Right cardiac atrium (tissue), 5 donors: Measurements from ENCODE around the gene FNIP1. TPM values are rescaled to one million over a fixed set of nuclear protein-coding genes. Genes with fewer than 3 reads are reported as not detected.
"Not testable (repeated sequence)": the region's sequence is repeated elsewhere in the genome, so short reads cannot be mapped to it uniquely, and the experiment has no call there.

Experiments
- ATAC-seq, 2 donors: fragments of 200-7000 bp; cut with Tn5 transposase; one replicate each; pipeline versions ENCODE4 v1.8.0 to v1.9.1; 2020; ENCODE audit warnings: moderate library complexity in 2 of 2, mild to moderate bottlenecking in 1 of 2
- DNase-seq, 3 donors: peaks; one replicate each; pipeline ENCODE4 v3.0.0-alpha.2; 2020
- H3K27ac ChIP-seq: one replicate; pipeline ENCODE4 v1.5.1; 2013; ENCODE audit warnings: mild to moderate bottlenecking, low read length, control low read depth, moderate library complexity
- H3K27me3 ChIP-seq: one replicate; pipeline ENCODE4 v1.6.1; 2013; ENCODE audit not compliant: control insufficient read depth, insufficient read depth
- H3K4me1 ChIP-seq: one replicate; pipeline ENCODE4 v1.6.1; 2013; ENCODE audit warnings: low read length; ENCODE audit not compliant: control insufficient read depth, insufficient read depth
- H3K4me3 ChIP-seq: one replicate; pipeline ENCODE4 v1.5.1; 2013; ENCODE audit warnings: low read length, control low read depth
- H3K9me3 ChIP-seq: one replicate; pipeline ENCODE4 v1.6.1; 2013; ENCODE audit warnings: low read length; ENCODE audit not compliant: control insufficient read depth
- WGBS: extraction: QIAGEN DNeasy Blood & Tissue Kit; methylation state at CpG from one replicate; pipeline ENCODE4 v1.1.7; 2013; 5-methylcytosine and 5-hydroxymethylcytosine counted together
- intact Hi-C, 4 donors: fragments of 100-400 bp; cut with DNase I; formaldehyde crosslinking; loops; one replicate each; pipeline versions ENCODE4 v1.11.0 to v1.14.0; 2022 to 2023
- polyA plus RNA-seq: library from polyadenylated mRNA; stranded (reverse); fragments of 200-250 nt; gene quantifications from one replicate; pipeline ENCODE4 v1.2.3, GENCODE V29; 2013
- total RNA-seq, 4 donors: library from RNA; stranded (reverse); fragmentation: NEBNext Ultra II Directional; extraction: Animal tissue kit (Norgen Biotek cat#: 25700); gene quantifications; one replicate each; pipeline ENCODE4 v1.2.1, GENCODE V29; 2021
- donor health status: healthy with polysubstance abuse.
- donor health status: DM: no; HTN: yes; CAD: no.
- donor health status: DM: no; HTN: no; CAD: no.
- donor health status: DM: no; HTN: yes; CAD: no; lungs with severe emphysema.
- donor health status: DM: yes; HTN: yes; CAD: no.

The FNIP1 gene
- total and polyA plus RNA-seq, 5 donors, result 5.8 to 35.8 (median 29.7) TPM

DNA sequence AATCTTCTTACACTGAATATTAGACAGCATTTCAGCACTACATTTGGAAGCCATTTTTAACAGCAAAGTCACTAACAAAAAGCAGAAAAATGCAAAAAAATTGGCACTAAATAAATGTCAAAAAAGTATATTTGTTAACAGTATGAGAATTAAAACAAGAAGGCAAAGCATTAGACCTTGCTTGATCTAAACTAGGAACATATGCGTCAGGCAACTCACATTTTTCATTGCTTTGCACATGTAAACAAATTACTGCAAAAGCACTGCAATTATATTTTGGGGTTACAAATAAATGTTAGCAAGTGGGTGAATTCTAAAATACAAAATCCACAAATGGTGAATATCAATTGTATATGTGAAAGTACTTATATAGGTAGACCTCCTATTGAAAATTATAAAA lies 112.8 kb downstream of the FNIP1 start:
- DNase-seq (no peak), ATAC-seq (no peak)
- Histone ChIP-seq H3K4me3 (no peak overlapping the region), H3K9me3 (no peaks in the 10 kb centered on the region), H3K27ac (no peak overlapping the region), H3K27me3 (no peaks in the 10 kb centered on the region), H3K4me1 (no peaks in the 10 kb centered on the region)
- 89% methylated on average over 1 of the region's 1 CpG for WGBS
- intact Hi-C loops, result no loop called here

DNA sequence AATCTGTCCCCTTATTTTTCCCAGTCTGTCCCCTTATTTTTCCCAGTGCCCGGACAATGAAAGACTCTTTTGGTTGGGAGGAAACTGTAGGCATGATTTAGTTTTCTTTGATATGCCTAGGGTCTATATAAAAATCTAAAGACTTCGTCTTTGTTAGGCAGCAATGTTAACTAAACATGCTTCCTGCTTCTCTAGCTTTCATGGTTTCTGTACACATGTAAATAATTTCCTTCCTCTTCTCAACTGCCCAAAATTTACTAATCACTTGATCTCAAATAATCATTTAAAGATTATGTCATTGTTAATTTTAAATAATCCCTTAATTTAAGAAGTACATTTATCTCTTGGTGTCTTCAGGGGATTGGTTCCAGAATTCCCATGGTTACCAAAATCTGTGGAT lies 114.0 kb downstream of the FNIP1 start:
- DNase-seq, result no peak
- 85% methylated on average over 2 of the region's 2 CpGs for WGBS
- intact Hi-C loops, result no loop called here

DNA sequence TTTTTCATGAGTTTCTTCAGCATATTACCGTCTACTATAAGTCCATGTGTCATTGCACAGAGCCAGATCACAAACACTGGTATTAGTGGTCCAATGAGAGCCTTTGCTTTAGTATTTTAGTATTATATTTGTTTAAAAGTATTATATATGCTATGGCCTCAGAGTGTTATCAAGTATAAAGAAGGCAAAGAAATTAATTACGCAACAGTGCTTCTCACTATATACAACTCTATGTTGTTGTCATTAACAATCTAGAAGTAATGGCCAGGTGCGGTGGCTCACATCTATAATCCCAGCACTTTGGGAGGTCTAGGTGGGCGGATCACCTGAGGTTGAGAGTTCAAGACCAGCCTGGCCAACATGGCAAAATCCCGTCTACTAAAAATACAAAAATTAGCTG lies 114.6 kb downstream of the FNIP1 start:
- ATAC-seq (no peak), DNase-seq (no peak)
- intact Hi-C loops, result no loop called here
- Histone ChIP-seq H3K4me1 (no peaks in the 10 kb centered on the region), H3K27me3 (no peaks in the 10 kb centered on the region), H3K27ac (no peak overlapping the region), H3K9me3 (no peaks in the 10 kb centered on the region), H3K4me3 (no peak overlapping the region)
- WGBS, result 97% methylated on average over 5 of the region's 5 CpGs

More for the DNA sequence above, 114.0 kb downstream of the FNIP1 start:
- Histone ChIP-seq H3K4me1 (no peaks in the 10 kb centered on the region), H3K27ac (no peak overlapping the region), H3K9me3 (no peaks in the 10 kb centered on the region), H3K4me3 (no peak overlapping the region), H3K27me3 (no peaks in the 10 kb centered on the region)
- ATAC-seq, result no peak

DNA sequence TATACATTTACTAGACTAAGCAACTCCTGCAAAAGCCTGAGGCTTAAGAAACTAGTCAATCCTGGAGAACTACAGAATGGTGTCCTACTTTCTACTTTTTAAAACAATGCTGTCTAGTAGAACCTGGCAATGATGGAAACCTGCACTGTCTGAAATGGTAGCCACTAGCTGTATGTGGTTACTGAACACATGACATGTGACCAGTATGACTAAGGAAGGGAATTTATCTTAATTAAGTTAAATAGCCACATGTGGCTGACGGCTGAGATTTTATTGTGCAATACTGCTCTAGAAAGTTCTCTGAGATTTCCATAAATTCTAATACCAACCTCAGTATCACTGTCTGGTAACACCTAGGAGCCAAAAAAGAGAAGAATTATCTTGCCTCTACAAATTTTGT lies 116.9 kb downstream of the FNIP1 start:
- Histone ChIP-seq H3K4me1 (no peaks in the 10 kb centered on the region), H3K4me3 (no peak overlapping the region), H3K27ac (no peak overlapping the region), H3K27me3 (no peaks in the 10 kb centered on the region), H3K9me3 (no peaks in the 10 kb centered on the region)
- intact Hi-C loops, result no loop called here
- ATAC-seq (no peak), DNase-seq (no peak)
- WGBS, result 60% methylated on average over 1 of the region's 1 CpG

DNA sequence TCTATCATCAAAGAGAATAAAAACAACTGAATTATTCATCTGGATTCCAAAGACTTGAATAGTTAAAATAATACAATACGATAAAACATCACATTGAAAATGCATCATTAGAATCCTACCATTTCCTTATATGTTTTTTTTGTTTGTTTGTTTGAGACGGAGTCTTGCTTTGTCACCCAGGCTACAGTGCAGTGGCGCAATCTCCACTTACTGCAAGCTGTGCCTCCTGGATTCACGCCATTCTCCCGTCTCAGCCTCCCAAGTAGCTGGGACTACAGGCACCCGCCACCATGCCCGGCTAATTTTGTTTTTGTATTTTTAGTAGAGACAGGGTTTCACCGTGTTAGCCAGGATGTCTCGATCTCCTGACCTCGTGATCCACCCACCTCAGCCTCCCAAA lies 118.5 kb downstream of the FNIP1 start:
- DNase-seq, H3K27ac ChIP-seq, ATAC-seq, H3K27me3 ChIP-seq, H3K4me1 ChIP-seq, intact Hi-C loops, H3K9me3 ChIP-seq, H3K4me3 ChIP-seq: not testable (repeated sequence)
- WGBS, result 98% methylated on average over 8 of the region's 10 CpGs

DNA sequence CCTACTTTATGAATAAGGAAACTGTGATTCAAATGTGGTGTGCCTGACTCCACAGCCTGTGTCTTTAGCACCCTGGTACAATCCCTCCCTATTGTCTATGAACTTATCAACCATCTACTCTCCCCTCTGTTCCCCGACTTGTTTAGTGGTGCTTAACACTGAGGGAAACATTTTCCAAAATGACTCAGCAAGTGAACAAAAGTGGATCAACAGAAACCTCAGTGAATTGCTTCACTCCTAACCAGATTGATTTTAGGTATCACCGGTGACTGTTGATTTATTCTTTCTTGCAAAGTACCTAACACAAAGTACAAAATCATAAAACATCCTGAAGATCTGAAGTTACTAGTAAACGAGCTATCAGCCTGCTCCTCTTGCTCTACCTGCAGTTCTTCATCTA lies 119.7 kb downstream of the FNIP1 start:
- no peak for DNase-seq
- 84% methylated on average over 3 of the region's 3 CpGs for WGBS
- intact Hi-C loops, result no loop called here
- no peak for ATAC-seq
- Histone ChIP-seq H3K27ac (no peak overlapping the region), H3K4me3 (no peak overlapping the region), H3K4me1 (peaks cover 8% of the 10 kb centered on the region), H3K9me3 (no peaks in the 10 kb centered on the region), H3K27me3 (no peaks in the 10 kb centered on the region)

DNA sequence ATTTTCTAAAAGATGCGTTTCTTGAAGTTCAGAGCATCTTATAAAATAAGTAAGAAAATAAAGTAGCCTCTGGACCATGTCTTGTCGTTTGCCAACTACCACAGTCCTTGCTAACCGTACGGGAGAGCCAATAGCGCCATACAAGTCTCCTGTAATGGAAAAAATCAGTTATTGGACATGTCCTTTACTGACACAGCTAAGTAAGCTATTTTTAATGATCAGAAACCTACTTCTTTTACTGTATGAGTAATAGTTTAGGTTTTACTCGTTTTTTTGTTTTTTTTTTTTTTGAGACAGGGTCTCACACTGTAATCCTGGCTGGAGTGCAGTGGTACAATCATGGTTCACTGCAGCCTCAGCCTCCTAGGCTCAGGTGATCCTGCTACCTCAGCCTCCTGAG lies 124.0 kb downstream of the FNIP1 start:
- H3K27me3 ChIP-seq, result no peaks in the 10 kb centered on the region
- H3K4me3 ChIP-seq, result peak overlapping the region; percentile 16
- H3K9me3 ChIP-seq, result no peaks in the 10 kb centered on the region
- intact Hi-C loops, result no loop called here
- H3K27ac ChIP-seq, result peak overlapping the region; percentile 75
- ATAC-seq (peak; percentile 35 to 41), DNase-seq (no peak)
- 42% methylated on average over 6 of the region's 6 CpGs for WGBS
- H3K4me1 ChIP-seq, result peaks cover 8% of the 10 kb centered on the region

DNA sequence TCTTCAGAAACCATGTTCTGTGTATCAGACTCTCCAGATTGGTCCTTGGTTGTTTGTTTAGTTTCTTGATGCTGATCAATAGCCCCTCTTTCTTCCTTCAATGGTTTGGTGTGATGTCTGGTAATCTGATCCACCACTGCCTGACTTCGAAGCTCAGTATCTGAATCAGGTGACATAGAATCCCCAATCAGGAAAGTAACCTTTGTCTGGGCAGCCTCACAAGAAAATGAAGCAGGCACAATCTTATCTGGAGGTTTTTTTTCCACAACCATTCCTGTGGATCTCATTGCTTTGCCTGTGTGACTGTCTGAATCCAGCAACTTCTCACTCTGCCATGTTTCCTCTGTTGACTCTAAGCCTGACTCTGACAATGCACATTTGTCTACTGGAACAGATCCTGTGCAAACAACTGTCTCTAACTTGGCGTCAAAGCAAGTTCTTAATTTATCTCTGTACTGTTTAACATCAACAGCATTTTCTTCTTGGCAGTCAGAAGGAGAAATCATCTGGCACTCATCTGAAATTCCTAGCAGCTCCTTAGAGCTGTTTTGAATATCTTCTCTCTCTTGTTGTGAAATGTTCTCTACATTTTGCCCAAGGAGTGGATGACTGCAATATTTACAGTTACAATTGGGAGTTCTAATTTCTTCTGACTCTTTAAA lies 124.7 kb downstream of the FNIP1 start:
- Histone ChIP-seq H3K27ac (peak overlapping the region; percentile 91), H3K27me3 (no peaks in the 10 kb centered on the region), H3K4me3 (no peak overlapping the region), H3K4me1 (peaks cover 8% of the 10 kb centered on the region), H3K9me3 (no peaks in the 10 kb centered on the region)
- WGBS, result 23% methylated on average over 2 of the region's 2 CpGs
- no peak for DNase-seq
- peak; percentile 97 to 98 for ATAC-seq
- intact Hi-C loops, result no loop called here

DNA sequence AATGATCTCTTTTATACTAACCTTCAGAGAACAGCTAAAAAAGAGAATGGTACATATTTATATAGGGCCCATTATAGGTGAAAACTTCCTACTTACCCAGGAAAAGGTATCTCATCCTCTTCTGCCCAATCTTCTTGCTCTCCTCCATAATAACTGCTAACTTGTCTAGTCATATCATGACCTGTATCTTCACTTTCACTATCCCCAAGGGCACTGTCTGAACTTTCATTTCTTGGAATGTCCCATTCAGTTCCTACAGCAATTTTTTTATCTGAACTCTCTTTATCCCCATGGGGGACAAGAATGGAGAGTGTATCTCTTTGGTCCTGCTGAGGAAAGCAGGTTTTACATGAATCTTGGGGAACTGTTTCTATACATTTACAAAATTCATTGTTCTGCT lies 125.4 kb downstream of the FNIP1 start:
- H3K4me1 ChIP-seq, result peaks cover 8% of the 10 kb centered on the region
- H3K9me3 ChIP-seq, result no peaks in the 10 kb centered on the region
- no peaks in the 10 kb centered on the region for H3K27me3 ChIP-seq
- no peak overlapping the region for H3K4me3 ChIP-seq
- no peak overlapping the region for H3K27ac ChIP-seq
- no peak for DNase-seq
- intact Hi-C loops, result no loop called here
- no peak for ATAC-seq

DNA sequence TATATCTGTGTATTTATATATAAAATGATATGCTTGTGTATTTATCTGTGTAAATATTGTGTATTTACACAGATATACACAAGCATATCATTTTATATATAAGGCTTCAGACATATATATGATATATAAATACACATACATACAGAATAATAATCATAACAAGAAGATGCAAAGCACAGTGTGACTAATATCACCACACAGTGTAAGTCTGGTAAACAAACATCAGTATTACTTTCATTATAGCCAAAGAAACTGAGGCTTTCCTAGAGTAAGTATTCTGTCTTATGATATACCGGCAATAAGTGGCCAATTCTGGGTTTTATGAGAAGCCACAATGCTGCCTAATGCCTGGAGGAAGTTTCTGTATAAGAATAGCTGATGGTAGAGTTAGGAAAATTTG lies 131.9 kb downstream of the FNIP1 start:
- Histone ChIP-seq H3K4me3 (no peak overlapping the region), H3K9me3 (peaks cover 2% of the 10 kb centered on the region), H3K27me3 (no peaks in the 10 kb centered on the region), H3K4me1 (no peaks in the 10 kb centered on the region), H3K27ac (no peak overlapping the region)
- intact Hi-C loops, result no loop called here
- no peak for ATAC-seq
- 95% methylated on average over 1 of the region's 1 CpG for WGBS
- no peak for DNase-seq

DNA sequence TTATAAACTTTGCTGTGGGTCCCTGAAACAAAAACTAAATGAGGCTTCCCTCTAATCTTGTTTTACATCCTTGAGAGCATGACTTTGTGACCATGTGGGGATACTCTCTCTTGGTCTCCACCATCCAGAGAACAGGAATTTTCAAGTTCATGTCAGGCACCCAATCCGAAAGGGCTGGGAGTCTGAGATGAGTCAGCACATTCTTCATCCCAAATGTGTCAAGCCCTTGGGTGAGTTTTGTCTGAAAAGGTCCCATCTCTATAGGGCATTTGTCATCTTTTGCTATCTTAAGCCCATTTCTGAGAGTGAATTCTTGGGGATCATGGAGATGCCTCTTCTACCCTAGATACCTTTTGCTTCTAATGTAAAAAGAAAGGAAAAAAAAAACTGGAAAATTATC lies 134.9 kb downstream of the FNIP1 start:
- no peaks in the 10 kb centered on the region for H3K4me1 ChIP-seq

DNA sequence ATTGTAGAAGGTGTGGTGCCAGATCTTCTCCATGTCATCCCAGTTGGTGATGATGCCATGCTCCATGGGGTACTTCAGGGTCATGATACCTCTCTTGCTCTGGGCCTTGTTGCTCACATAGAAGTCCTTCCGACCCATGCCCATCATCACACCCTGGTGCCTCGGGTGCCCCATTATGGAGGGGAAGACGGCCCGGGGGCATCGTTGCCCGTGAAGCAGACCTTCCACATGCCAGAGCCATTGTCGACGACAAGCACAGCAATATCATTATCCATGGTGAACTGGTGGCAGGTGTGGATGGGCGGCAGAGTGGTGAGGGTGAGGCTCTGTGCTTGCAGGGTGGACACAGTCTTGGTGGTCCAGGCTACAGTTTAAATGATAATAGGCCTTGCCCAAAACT lies 137.0 kb downstream of the FNIP1 start:
- WGBS, result 97% methylated on average over 9 of the region's 9 CpGs
- Histone ChIP-seq H3K27ac (no peak overlapping the region), H3K4me3 (no peak overlapping the region), H3K27me3 (no peaks in the 10 kb centered on the region), H3K4me1 (no peaks in the 10 kb centered on the region), H3K9me3 (peaks cover 2% of the 10 kb centered on the region)
- intact Hi-C loops, result no loop called here
- DNase-seq (no peak), ATAC-seq (no peak)

More for the DNA sequence above, 134.9 kb downstream of the FNIP1 start:
- Histone ChIP-seq H3K27me3 (no peaks in the 10 kb centered on the region), H3K4me3 (no peak overlapping the region), H3K9me3 (peaks cover 2% of the 10 kb centered on the region), H3K27ac (no peak overlapping the region)
- intact Hi-C loops, result no loop called here
- WGBS, result 90% methylated on average over 1 of the region's 1 CpG
- DNase-seq (no peak), ATAC-seq (no peak)
